Measurements from ENCODE around the gene XBP1.
"Not testable (repeated sequence)": the region's sequence is repeated elsewhere in the genome, so short reads cannot be mapped to it uniquely, and the experiment has no call there.

Gene XBP1

GRCh38 chr22:28819253-28820096 lies 19.1 kb upstream of the XBP1 start:
- no peak for DNase-seq (ENCODE audit: low read depth in 1 of 2, low spot score in 1 of 2)

- no peak for DNase-seq (ENCODE audit: low read depth in 1 of 2, low spot score in 1 of 2)
Observed at GRCh38 chr22:28817919-28818859, 17.8 kb upstream of the XBP1 start.

GRCh38 chr22:28817064-28817463 lies 16.7 kb upstream of the XBP1 start:
- DNase-seq (ENCODE audit: low read depth in 1 of 2, low spot score in 1 of 2): no peak

- no peak for DNase-seq (ENCODE audit: low read depth in 1 of 2, low spot score in 1 of 2)
Observed at GRCh38 chr22:28815729-28816128, 15.4 kb upstream of the XBP1 start.

GRCh38 chr22:28815111-28815510 lies 14.7 kb upstream of the XBP1 start:
- DNase-seq (ENCODE audit: low read depth in 1 of 2, low spot score in 1 of 2): no peak

GRCh38 chr22:28813772-28814518 lies 13.6 kb upstream of the XBP1 start:
- DNase-seq (ENCODE audit: low read depth in 1 of 2, low spot score in 1 of 2): no peak

GRCh38 chr22:28812516-28812915 lies 12.1 kb upstream of the XBP1 start:
- DNase-seq (ENCODE audit: low read depth in 1 of 2, low spot score in 1 of 2): no peak

GRCh38 chr22:28810821-28811491 lies 10.6 kb upstream of the XBP1 start:
- DNase-seq (ENCODE audit: low read depth in 1 of 2, low spot score in 1 of 2): no peak

GRCh38 chr22:28808716-28809355 lies 8.5 kb upstream of the XBP1 start:
- no peak for DNase-seq (ENCODE audit: low read depth in 1 of 2, low spot score in 1 of 2)

- not testable (repeated sequence) for DNase-seq (ENCODE audit: low read depth in 1 of 2, low spot score in 1 of 2)
Observed at GRCh38 chr22:28805426-28805825, 5.1 kb upstream of the XBP1 start.

GRCh38 chr22:28802595-28803123 lies 2.3 kb upstream of the XBP1 start:
- DNase-seq (ENCODE audit: low read depth in 1 of 2, low spot score in 1 of 2): no peak

GRCh38 chr22:28801845-28802594 lies 1.7 kb upstream of the XBP1 start:
- DNase-seq (ENCODE audit: low read depth in 1 of 2, low spot score in 1 of 2): no peak

GRCh38 chr22:28799606-28800307 lies 612 bp downstream of the XBP1 start:
- no peak for DNase-seq (ENCODE audit: low read depth in 1 of 2, low spot score in 1 of 2)

- no peak for DNase-seq (ENCODE audit: low read depth in 1 of 2, low spot score in 1 of 2)
Observed at GRCh38 chr22:28798810-28799605, 1.4 kb downstream of the XBP1 start.

- DNase-seq (ENCODE audit: low read depth in 1 of 2, low spot score in 1 of 2): no peak
Observed at GRCh38 chr22:28795932-28796856, 4.2 kb downstream of the XBP1 start.

- DNase-seq (ENCODE audit: low read depth in 1 of 2, low spot score in 1 of 2): no peak
Observed at GRCh38 chr22:28795071-28795693, 5.2 kb downstream of the XBP1 start.

Measured in stimulated activated CD4-positive, alpha-beta T cell treated with anti-CD3 and anti-CD28 coated beads, Interleukin-15, amount 100 ng/mL, for 1 hour (primary cell).